Measurements from ENCODE around the gene PCDH18.
"Not testable (repeated sequence)": the region's sequence is repeated elsewhere in the genome, so short reads cannot be mapped to it uniquely, and the experiment has no call there.

The PCDH18 gene

DNA sequence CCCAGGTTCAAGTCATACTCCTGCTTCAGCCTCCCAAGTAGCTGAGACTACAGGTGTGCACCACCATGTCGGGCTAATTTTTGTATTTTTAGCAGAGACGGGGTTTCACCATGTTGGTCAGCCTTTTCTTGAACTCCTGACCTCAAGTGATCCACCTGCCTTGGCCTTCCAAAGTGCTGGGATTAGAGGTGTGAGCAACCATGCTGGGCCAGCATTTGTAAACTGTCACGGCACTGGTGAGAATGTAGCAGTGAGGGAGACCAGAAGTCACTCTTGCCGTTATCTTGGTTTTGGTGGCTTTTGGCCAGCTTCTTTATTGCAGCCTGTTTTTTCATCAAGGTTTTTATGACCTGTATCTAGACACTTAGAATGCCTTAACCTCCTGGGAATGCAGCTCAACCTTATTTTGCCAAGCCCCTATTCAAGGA is 22.4 kb downstream of the PCDH18 start:
- Histone ChIP-seq H3K36me3 (ENCODE audit: control insufficient read depth, insufficient read depth, low read length) (no peaks in the 10 kb centered on the region), H3K27ac (ENCODE audit: low read depth, low read length, severe bottlenecking) (no peak overlapping the region), H3K9me3 (ENCODE audit: control insufficient read depth, low read length) (no peaks in the 10 kb centered on the region), H3K4me3 (ENCODE audit: extremely low read depth, insufficient read depth, low read length, poor library complexity, severe bottlenecking) (no peak overlapping the region), H3K4me1 (ENCODE audit: control insufficient read depth, insufficient read depth, low read length, poor library complexity, severe bottlenecking) (no peaks in the 10 kb centered on the region)
- 63 to 70% methylated on average over 4 of the region's 4 CpGs for WGBS, 2 experiments (ENCODE audit: insufficient coverage in 2 of 2)

DNA sequence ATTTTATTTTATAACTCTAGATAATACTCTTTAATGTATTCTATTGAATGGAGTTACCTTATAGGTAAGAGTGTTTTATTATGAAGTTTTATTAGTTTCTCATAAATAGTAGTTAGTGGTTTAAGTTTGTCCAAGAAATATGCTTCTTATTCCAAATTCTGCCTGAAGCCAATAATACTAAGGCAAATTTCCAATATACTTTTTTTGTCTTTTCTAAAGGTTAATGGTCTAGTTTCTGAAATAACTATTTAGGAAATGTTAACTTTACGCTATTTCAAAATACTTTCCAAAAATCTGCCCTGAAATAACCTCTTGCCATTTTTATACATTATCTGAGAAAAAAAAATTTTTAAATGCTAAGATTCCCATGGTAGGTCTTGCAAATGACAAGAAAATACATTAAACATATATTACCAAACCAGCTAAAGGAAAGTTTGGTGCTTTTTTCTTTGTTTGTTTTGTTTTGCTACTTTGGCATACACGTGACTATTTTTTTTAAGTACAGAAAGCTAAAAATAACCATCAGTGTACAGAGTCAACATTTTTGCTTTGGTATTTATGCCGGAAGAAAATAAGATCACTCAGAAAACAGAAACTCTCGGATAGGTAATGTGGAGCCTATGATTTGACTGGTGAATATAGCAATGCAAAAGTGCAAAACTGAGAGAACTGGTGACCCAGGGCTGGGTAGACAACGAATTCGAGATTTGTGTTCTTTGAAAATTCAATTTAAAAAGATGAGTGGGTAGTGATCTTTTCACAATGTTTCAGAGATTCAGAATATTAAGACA is 29.8 kb downstream of the PCDH18 start:
- no peaks in the 10 kb centered on the region for H3K4me1 ChIP-seq (ENCODE audit: control insufficient read depth, insufficient read depth, low read length, poor library complexity, severe bottlenecking)
- H3K4me3 ChIP-seq (ENCODE audit: extremely low read depth, insufficient read depth, low read length, poor library complexity, severe bottlenecking), result no peak overlapping the region
- no peaks in the 10 kb centered on the region for H3K36me3 ChIP-seq (ENCODE audit: control insufficient read depth, insufficient read depth, low read length)
- H3K9me3 ChIP-seq (ENCODE audit: control insufficient read depth, low read length), result no peaks in the 10 kb centered on the region
- no peak overlapping the region for H3K27ac ChIP-seq (ENCODE audit: low read depth, low read length, severe bottlenecking)
- WGBS, 2 experiments (ENCODE audit: insufficient coverage in 2 of 2), result 89 to 100% methylated on average over 3 to 4 of the region's 6 CpGs

DNA sequence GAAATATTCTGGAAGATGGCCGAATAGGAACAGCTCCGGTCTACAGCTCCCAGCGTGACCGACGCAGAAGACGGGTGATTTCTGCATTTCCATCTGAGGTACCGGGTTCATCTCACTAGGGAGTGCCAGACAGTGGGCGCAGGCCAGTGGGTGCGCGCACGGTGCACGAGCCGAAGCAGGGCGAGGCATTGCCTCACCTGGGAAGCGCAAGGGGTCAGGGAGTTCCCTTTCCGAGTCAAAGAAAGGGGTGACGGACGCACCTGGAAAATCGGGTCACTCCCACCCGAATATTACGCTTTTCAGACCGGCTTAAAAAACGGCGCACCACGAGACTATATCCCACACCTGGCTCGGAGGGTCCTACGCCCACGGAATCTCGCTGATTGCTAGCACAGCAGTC is 36.0 kb downstream of the PCDH18 start:
- not testable (repeated sequence) for H3K36me3 ChIP-seq (ENCODE audit: control insufficient read depth, insufficient read depth, low read length); H3K4me3 ChIP-seq (ENCODE audit: extremely low read depth, insufficient read depth, low read length, poor library complexity, severe bottlenecking)
- no CpG with 5 or more reads among the region's 29 CpGs for WGBS, 2 experiments (ENCODE audit: insufficient coverage in 2 of 2)

DNA sequence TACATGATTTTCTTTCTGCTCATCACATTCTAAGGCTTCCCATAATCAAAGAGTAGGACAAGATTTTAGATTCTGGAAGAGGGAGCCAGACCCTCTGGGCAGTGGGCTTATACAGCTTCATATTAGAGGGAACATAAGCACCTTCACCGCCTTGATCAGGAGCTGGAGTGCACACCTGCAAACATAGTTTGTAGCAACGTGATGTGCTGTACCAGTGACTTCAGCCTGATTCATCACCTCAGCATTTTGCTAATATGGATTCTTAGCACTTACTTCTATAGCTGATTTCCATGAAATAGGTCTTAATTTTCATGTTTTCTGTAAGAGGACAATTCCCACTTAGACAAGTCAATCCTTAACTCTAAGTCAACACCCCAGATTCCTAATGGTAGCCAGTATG is 36.7 kb downstream of the PCDH18 start:
- Histone ChIP-seq H3K4me1 (ENCODE audit: control insufficient read depth, insufficient read depth, low read length, poor library complexity, severe bottlenecking) (no peaks in the 10 kb centered on the region), H3K9me3 (ENCODE audit: control insufficient read depth, low read length) (no peaks in the 10 kb centered on the region), H3K27ac (ENCODE audit: low read depth, low read length, severe bottlenecking) (no peak overlapping the region), H3K4me3 (ENCODE audit: extremely low read depth, insufficient read depth, low read length, poor library complexity, severe bottlenecking) (no peak overlapping the region), H3K36me3 (ENCODE audit: control insufficient read depth, insufficient read depth, low read length) (no peaks in the 10 kb centered on the region)
- WGBS, 2 experiments (ENCODE audit: insufficient coverage in 2 of 2), result 92 to 93% methylated on average over 2 of the region's 2 CpGs

More for the DNA sequence above, 36.0 kb downstream of the PCDH18 start:
- not testable (repeated sequence) for H3K4me1 ChIP-seq (ENCODE audit: control insufficient read depth, insufficient read depth, low read length, poor library complexity, severe bottlenecking); H3K27ac ChIP-seq (ENCODE audit: low read depth, low read length, severe bottlenecking); H3K9me3 ChIP-seq (ENCODE audit: control insufficient read depth, low read length)

DNA sequence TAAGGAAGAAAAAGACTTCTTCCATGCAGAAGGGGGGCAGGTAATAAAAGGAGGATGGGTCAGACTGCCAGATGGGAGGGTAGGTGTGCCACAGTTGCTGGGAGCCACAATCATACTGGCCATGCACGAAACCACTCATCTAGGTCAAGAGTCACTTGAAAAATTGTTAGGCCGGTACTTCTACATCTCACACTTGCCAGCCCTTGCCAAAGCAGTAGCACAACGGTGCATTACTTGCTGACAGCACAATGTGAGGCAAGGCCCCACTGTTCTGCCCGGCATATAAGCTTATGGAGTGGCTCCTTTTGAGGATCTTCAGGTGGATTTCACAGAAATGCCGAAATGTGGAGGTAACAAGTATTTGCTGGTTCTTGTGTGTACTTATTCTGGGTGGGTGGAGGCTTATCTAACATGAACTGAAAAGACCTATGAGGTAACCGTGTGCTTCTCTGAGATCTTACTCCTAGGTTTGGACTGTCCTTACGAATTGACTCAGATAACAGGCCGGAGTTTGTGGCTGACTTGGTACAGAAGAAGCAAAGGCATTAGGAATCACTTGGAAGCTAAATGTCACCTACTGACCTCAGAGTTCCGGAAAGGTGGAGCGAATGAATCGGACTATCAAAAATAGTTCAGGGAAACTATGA is 48.9 kb downstream of the PCDH18 start:
- not testable (repeated sequence) for H3K4me1 ChIP-seq (ENCODE audit: control insufficient read depth, insufficient read depth, low read length, poor library complexity, severe bottlenecking); H3K9me3 ChIP-seq (ENCODE audit: control insufficient read depth, low read length)
- WGBS, 2 experiments (ENCODE audit: insufficient coverage in 2 of 2), result 81 to 92% methylated on average over 8 to 10 of the region's 11 CpGs

DNA sequence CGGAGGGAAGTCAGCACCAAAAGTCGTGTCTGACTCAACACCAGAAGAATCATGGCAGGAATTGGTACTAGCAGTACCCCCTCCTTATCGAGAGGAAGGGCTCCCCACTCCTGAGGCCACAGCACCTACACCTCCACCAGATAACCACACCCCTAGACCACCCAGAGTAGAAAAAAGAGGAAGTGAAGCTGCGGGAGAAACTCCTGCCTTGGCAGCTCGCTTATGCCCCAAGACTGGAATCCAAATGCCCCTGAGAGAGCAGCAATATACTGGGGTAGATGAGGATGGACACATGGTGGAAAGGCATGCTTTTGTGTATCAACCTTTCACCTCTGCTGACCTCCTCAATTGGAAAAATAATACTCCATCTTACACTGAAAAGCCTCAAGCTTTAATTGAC is 52.6 kb downstream of the PCDH18 start:
- H3K36me3 ChIP-seq (ENCODE audit: control insufficient read depth, insufficient read depth, low read length); H3K4me3 ChIP-seq (ENCODE audit: extremely low read depth, insufficient read depth, low read length, poor library complexity, severe bottlenecking); H3K9me3 ChIP-seq (ENCODE audit: control insufficient read depth, low read length); H3K27ac ChIP-seq (ENCODE audit: low read depth, low read length, severe bottlenecking); H3K4me1 ChIP-seq (ENCODE audit: control insufficient read depth, insufficient read depth, low read length, poor library complexity, severe bottlenecking): not testable (repeated sequence)
- 86 to 100% methylated on average over 1 to 5 of the region's 5 CpGs for WGBS, 2 experiments (ENCODE audit: insufficient coverage in 2 of 2)

More for the DNA sequence above, 48.9 kb downstream of the PCDH18 start:
- not testable (repeated sequence) for H3K36me3 ChIP-seq (ENCODE audit: control insufficient read depth, insufficient read depth, low read length); H3K27ac ChIP-seq (ENCODE audit: low read depth, low read length, severe bottlenecking); H3K4me3 ChIP-seq (ENCODE audit: extremely low read depth, insufficient read depth, low read length, poor library complexity, severe bottlenecking)

DNA sequence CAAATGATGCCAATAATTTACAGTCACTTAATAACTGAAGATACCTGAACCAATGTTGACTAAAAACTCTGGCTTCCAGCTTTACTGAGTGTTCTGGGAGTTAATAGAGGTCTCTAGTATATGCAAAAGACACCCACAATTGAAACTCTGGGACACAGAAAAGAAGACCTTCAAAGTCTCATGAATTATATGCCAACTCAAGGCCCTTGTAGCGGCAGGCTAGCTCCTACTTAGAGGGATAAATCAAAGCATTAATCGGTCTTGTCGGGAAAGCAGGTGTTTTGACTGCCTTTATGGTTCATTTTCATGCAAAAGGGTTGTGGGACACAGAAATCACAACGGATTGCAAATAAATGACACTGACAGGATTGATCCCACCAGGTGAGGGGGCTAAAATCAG is 55.9 kb downstream of the PCDH18 start:
- Histone ChIP-seq H3K9me3 (ENCODE audit: control insufficient read depth, low read length) (no peaks in the 10 kb centered on the region), H3K36me3 (ENCODE audit: control insufficient read depth, insufficient read depth, low read length) (no peaks in the 10 kb centered on the region), H3K4me3 (ENCODE audit: extremely low read depth, insufficient read depth, low read length, poor library complexity, severe bottlenecking) (no peak overlapping the region), H3K27ac (ENCODE audit: low read depth, low read length, severe bottlenecking) (no peak overlapping the region), H3K4me1 (ENCODE audit: control insufficient read depth, insufficient read depth, low read length, poor library complexity, severe bottlenecking) (no peaks in the 10 kb centered on the region)
- 79 to 84% methylated on average over 4 of the region's 4 CpGs for WGBS, 2 experiments (ENCODE audit: insufficient coverage in 2 of 2)

DNA sequence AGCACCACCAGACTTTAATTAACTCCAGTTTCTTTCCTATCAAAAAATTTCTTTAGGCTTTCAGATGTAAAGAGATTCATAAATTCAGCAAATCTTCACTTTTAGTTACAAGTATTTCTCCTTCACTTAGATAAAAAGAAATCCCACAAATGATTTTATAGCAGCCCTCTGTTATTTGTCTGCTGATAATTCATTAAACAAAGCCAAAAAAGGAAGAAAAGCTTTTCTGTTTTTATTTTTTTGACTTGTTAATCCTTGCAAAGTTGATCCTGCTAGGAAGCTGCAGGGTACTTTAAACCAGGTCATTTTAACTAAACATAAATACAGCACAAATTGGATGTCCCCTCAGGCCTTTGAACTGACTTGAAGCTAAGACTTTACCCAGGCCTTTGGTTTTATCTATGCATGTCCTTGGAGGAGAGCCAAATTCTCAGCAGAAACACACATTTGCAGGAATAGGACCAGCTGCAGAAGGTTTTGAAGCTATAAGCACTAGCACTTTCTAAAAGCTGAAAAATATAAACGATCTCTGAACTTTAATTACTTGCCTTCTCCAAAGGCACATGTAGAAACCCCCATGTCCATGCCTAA is 57.5 kb downstream of the PCDH18 start:
- Histone ChIP-seq H3K36me3 (ENCODE audit: control insufficient read depth, insufficient read depth, low read length) (no peaks in the 10 kb centered on the region), H3K4me1 (ENCODE audit: control insufficient read depth, insufficient read depth, low read length, poor library complexity, severe bottlenecking) (no peaks in the 10 kb centered on the region), H3K27ac (ENCODE audit: low read depth, low read length, severe bottlenecking) (no peak overlapping the region), H3K4me3 (ENCODE audit: extremely low read depth, insufficient read depth, low read length, poor library complexity, severe bottlenecking) (no peak overlapping the region), H3K9me3 (ENCODE audit: control insufficient read depth, low read length) (no peaks in the 10 kb centered on the region)
- no CpG with 5 or more reads among the region's 1 CpG for WGBS, 2 experiments (ENCODE audit: insufficient coverage in 2 of 2)

DNA sequence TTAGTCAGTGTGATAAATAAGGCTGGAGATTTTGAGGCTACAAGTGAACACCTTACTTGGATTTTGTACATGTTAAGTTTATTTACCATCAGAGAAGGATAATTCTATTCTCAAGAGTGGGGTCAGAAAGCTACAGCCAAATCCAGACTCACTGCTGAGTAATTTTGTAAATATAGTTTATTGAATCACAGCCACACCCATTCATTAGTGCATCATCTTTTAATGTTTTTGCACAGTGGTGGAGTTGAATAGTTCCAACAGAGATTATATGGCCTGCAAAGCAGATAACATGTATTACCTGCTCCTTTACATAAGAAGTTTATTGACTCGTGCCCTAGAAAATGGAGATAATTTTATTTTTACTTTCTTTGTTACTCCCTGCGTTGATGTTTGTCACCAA is 60.4 kb downstream of the PCDH18 start:
- WGBS, 2 experiments (ENCODE audit: insufficient coverage in 2 of 2), result no CpG with 5 or more reads among the region's 2 CpGs

DNA sequence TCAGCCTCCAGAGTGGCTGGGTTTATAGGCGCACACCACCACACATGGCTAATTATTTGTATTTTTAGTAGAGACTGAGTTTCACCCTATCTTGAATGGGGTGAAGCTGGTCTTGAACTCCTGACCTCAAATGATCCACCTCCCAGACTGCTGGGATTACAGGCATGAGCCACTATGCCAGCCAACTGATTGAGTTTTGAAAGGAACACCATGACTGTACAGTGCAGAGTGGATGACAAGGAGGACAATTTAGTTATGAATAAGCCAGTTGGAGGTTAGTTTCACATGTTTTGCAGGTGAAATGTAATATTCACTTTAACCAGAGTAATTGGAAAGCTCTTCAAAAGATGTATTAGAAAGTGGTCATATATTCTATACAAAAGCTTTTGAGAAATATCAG is 60.8 kb downstream of the PCDH18 start:
- no CpG with 5 or more reads among the region's 1 CpG for WGBS, 2 experiments (ENCODE audit: insufficient coverage in 2 of 2)
- peaks cover 11% of the 10 kb centered on the region for H3K9me3 ChIP-seq (ENCODE audit: control insufficient read depth, low read length)
- H3K36me3 ChIP-seq (ENCODE audit: control insufficient read depth, insufficient read depth, low read length), result no peaks in the 10 kb centered on the region
- no peaks in the 10 kb centered on the region for H3K4me1 ChIP-seq (ENCODE audit: control insufficient read depth, insufficient read depth, low read length, poor library complexity, severe bottlenecking)
- H3K4me3 ChIP-seq (ENCODE audit: extremely low read depth, insufficient read depth, low read length, poor library complexity, severe bottlenecking), result no peak overlapping the region
- no peak overlapping the region for H3K27ac ChIP-seq (ENCODE audit: low read depth, low read length, severe bottlenecking)

More for the DNA sequence above, 60.4 kb downstream of the PCDH18 start:
- Histone ChIP-seq H3K4me1 (ENCODE audit: control insufficient read depth, insufficient read depth, low read length, poor library complexity, severe bottlenecking) (no peaks in the 10 kb centered on the region), H3K9me3 (ENCODE audit: control insufficient read depth, low read length) (peaks cover 11% of the 10 kb centered on the region), H3K4me3 (ENCODE audit: extremely low read depth, insufficient read depth, low read length, poor library complexity, severe bottlenecking) (no peak overlapping the region), H3K27ac (ENCODE audit: low read depth, low read length, severe bottlenecking) (no peak overlapping the region), H3K36me3 (ENCODE audit: control insufficient read depth, insufficient read depth, low read length) (no peaks in the 10 kb centered on the region)

DNA sequence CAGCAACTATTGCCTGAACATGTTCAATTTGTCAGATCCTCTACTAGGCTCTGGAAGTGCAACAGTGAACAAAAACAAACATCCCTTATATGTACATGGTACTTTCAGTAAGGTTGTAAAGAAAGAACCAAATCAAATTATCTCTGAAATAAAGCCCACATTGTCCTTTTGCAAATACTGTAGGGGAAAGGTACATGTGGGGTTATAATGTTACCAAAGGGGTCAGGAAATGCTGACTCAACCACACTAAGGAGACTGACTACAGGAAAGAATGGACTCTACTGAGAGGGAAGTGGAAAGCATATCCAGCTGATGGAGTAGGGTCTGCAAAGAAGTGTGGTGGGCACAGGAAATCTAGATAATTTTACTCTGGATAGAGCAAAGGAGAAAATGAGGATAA is 61.5 kb downstream of the PCDH18 start:
- Histone ChIP-seq H3K27ac (ENCODE audit: low read depth, low read length, severe bottlenecking) (no peak overlapping the region), H3K4me3 (ENCODE audit: extremely low read depth, insufficient read depth, low read length, poor library complexity, severe bottlenecking) (no peak overlapping the region)

More for the DNA sequence above, 61.5 kb downstream of the PCDH18 start:
- H3K36me3 ChIP-seq (ENCODE audit: control insufficient read depth, insufficient read depth, low read length), result no peaks in the 10 kb centered on the region
- peaks cover 11% of the 10 kb centered on the region for H3K9me3 ChIP-seq (ENCODE audit: control insufficient read depth, low read length)
- H3K4me1 ChIP-seq (ENCODE audit: control insufficient read depth, insufficient read depth, low read length, poor library complexity, severe bottlenecking), result no peaks in the 10 kb centered on the region

All from mesodermal cell (in vitro differentiated cells).